HEK293 (cell line): ENCODE data around the gene BICD1.

Source experiments
- MZF1 ChIP-seq: fragments of 450-650 bp; formaldehyde crosslinking; IDR thresholded peaks from 2 replicates; pipeline ENCODE4 v1.5.1; 2017; ENCODE audit warnings: missing biosample characterization, missing genetic modification characterization, borderline replicate concordance
- SALL2 ChIP-seq: fragments of 450-650 bp; formaldehyde crosslinking; IDR thresholded peaks from 2 replicates; pipeline ENCODE4 v1.5.0; 2017; ENCODE audit warnings: missing biosample characterization, mild to moderate bottlenecking, missing genetic modification characterization, borderline replicate concordance
- ZBTB7A ChIP-seq: fragments of 450-650 bp; formaldehyde crosslinking; IDR thresholded peaks from 2 replicates; pipeline ENCODE4 v1.5.1; 2016; ENCODE audit warnings: low read depth, missing biosample characterization, missing genetic modification characterization
- ZNF629 ChIP-seq: fragments of 450-650 bp; formaldehyde crosslinking; IDR thresholded peaks from 2 replicates; pipeline ENCODE4 v1.5.1; 2017; ENCODE audit warnings: missing biosample characterization, missing genetic modification characterization
- TF ChIP-seq, protein P1 (sequence below): fragments of 450-650 bp; formaldehyde crosslinking; IDR thresholded peaks from 2 replicates; pipeline ENCODE4 v1.5.1; 2016; ENCODE audit warnings: missing biosample characterization, missing genetic modification characterization
- TF ChIP-seq, protein P2 (sequence below): fragments of 450-650 bp; formaldehyde crosslinking; IDR thresholded peaks from 2 replicates; pipeline ENCODE4 v1.5.1; 2016; ENCODE audit warnings: missing biosample characterization, missing genetic modification characterization
- TF ChIP-seq, protein P3 (sequence below): sonication (generic); formaldehyde crosslinking; IDR thresholded peaks from 2 replicates; pipeline ENCODE4 v1.8.1; 2022; ENCODE audit warnings: mild to moderate bottlenecking, moderate library complexity, missing genetic modification reagents
- TF ChIP-seq, protein P4 (sequence below): fragments of 450-650 bp; formaldehyde crosslinking; IDR thresholded peaks from 2 replicates; pipeline ENCODE4 v1.5.1; 2016; ENCODE audit warnings: missing biosample characterization, missing genetic modification characterization

DNA sequence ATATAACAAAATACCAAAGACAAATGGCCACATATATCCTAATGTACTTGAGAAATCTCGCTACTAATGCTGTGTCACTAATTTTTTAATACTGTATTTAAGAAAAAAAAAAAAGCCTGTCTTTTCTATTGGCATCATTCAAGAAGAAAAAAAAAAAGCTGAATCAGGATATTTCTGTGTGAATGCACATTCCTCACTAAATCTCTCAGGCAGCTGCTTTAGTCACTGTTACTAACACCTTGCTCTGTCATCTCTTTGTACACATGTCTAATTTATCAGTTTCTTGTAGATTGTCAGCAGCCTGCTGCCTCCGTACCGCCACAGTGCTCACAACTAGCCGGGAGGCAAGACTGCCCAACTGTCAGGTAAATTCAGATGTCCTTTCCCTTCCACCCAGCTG is 260.7 kb downstream of the BICD1 start:
- TF ChIP-seq MZF1 (tag by site-specific recombination): no peak
- TF ChIP-seq, protein P1, sequence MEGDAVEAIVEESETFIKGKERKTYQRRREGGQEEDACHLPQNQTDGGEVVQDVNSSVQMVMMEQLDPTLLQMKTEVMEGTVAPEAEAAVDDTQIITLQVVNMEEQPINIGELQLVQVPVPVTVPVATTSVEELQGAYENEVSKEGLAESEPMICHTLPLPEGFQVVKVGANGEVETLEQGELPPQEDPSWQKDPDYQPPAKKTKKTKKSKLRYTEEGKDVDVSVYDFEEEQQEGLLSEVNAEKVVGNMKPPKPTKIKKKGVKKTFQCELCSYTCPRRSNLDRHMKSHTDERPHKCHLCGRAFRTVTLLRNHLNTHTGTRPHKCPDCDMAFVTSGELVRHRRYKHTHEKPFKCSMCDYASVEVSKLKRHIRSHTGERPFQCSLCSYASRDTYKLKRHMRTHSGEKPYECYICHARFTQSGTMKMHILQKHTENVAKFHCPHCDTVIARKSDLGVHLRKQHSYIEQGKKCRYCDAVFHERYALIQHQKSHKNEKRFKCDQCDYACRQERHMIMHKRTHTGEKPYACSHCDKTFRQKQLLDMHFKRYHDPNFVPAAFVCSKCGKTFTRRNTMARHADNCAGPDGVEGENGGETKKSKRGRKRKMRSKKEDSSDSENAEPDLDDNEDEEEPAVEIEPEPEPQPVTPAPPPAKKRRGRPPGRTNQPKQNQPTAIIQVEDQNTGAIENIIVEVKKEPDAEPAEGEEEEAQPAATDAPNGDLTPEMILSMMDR (tag by site-specific recombination): no peak
- TF ChIP-seq ZNF629 (tag by site-specific recombination): no peak
- no peak for TF ChIP-seq SALL2 (tag by site-specific recombination)
- TF ChIP-seq, protein P2, sequence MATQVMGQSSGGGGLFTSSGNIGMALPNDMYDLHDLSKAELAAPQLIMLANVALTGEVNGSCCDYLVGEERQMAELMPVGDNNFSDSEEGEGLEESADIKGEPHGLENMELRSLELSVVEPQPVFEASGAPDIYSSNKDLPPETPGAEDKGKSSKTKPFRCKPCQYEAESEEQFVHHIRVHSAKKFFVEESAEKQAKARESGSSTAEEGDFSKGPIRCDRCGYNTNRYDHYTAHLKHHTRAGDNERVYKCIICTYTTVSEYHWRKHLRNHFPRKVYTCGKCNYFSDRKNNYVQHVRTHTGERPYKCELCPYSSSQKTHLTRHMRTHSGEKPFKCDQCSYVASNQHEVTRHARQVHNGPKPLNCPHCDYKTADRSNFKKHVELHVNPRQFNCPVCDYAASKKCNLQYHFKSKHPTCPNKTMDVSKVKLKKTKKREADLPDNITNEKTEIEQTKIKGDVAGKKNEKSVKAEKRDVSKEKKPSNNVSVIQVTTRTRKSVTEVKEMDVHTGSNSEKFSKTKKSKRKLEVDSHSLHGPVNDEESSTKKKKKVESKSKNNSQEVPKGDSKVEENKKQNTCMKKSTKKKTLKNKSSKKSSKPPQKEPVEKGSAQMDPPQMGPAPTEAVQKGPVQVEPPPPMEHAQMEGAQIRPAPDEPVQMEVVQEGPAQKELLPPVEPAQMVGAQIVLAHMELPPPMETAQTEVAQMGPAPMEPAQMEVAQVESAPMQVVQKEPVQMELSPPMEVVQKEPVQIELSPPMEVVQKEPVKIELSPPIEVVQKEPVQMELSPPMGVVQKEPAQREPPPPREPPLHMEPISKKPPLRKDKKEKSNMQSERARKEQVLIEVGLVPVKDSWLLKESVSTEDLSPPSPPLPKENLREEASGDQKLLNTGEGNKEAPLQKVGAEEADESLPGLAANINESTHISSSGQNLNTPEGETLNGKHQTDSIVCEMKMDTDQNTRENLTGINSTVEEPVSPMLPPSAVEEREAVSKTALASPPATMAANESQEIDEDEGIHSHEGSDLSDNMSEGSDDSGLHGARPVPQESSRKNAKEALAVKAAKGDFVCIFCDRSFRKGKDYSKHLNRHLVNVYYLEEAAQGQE: no peak
- TF ChIP-seq, protein P3, sequence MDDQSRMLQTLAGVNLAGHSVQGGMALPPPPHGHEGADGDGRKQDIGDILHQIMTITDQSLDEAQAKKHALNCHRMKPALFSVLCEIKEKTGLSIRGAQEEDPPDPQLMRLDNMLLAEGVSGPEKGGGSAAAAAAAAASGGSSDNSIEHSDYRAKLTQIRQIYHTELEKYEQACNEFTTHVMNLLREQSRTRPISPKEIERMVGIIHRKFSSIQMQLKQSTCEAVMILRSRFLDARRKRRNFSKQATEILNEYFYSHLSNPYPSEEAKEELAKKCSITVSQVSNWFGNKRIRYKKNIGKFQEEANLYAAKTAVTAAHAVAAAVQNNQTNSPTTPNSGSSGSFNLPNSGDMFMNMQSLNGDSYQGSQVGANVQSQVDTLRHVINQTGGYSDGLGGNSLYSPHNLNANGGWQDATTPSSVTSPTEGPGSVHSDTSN (CRISPR knock-in tag): no peak
- TF ChIP-seq ZBTB7A: no peak
- TF ChIP-seq, protein P4, sequence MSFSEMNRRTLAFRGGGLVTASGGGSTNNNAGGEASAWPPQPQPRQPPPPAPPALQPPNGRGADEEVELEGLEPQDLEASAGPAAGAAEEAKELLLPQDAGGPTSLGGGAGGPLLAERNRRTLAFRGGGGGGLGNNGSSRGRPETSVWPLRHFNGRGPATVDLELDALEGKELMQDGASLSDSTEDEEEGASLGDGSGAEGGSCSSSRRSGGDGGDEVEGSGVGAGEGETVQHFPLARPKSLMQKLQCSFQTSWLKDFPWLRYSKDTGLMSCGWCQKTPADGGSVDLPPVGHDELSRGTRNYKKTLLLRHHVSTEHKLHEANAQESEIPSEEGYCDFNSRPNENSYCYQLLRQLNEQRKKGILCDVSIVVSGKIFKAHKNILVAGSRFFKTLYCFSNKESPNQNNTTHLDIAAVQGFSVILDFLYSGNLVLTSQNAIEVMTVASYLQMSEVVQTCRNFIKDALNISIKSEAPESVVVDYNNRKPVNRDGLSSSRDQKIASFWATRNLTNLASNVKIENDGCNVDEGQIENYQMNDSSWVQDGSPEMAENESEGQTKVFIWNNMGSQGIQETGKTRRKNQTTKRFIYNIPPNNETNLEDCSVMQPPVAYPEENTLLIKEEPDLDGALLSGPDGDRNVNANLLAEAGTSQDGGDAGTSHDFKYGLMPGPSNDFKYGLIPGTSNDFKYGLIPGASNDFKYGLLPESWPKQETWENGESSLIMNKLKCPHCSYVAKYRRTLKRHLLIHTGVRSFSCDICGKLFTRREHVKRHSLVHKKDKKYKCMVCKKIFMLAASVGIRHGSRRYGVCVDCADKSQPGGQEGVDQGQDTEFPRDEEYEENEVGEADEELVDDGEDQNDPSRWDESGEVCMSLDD (tag by site-specific recombination): no peak
